Measurements from ENCODE around the gene TBC1D7. TPM values are rescaled to one million over a fixed set of nuclear protein-coding genes. Genes with fewer than 3 reads are reported as not detected.

The TBC1D7 gene
- total and polyA plus RNA-seq, 10 of the 15 experiments (the other 5 are each of a cell fraction or from before 2014, with no cell fraction given) = 20.1 to 65.9 (median 31.3) TPM

GRCh38 chr6:13355999-13356785 is 27.9 kb upstream of the TBC1D7 start (continued):
- TF ChIP-seq, protein P1, sequence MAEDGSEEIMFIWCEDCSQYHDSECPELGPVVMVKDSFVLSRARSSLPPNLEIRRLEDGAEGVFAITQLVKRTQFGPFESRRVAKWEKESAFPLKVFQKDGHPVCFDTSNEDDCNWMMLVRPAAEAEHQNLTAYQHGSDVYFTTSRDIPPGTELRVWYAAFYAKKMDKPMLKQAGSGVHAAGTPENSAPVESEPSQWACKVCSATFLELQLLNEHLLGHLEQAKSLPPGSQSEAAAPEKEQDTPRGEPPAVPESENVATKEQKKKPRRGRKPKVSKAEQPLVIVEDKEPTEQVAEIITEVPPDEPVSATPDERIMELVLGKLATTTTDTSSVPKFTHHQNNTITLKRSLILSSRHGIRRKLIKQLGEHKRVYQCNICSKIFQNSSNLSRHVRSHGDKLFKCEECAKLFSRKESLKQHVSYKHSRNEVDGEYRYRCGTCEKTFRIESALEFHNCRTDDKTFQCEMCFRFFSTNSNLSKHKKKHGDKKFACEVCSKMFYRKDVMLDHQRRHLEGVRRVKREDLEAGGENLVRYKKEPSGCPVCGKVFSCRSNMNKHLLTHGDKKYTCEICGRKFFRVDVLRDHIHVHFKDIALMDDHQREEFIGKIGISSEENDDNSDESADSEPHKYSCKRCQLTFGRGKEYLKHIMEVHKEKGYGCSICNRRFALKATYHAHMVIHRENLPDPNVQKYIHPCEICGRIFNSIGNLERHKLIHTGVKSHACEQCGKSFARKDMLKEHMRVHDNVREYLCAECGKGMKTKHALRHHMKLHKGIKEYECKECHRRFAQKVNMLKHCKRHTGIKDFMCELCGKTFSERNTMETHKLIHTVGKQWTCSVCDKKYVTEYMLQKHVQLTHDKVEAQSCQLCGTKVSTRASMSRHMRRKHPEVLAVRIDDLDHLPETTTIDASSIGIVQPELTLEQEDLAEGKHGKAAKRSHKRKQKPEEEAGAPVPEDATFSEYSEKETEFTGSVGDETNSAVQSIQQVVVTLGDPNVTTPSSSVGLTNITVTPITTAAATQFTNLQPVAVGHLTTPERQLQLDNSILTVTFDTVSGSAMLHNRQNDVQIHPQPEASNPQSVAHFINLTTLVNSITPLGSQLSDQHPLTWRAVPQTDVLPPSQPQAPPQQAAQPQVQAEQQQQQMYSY (CRISPR knock-in tag; IDR thresholded peaks at IDR 0.05) = no peak
- peak; percentile 57; the same call in 1 of the 2 replicates for TF ChIP-seq CREM (IDR thresholded peaks at IDR 0.05; ENCODE audit: low read depth)
- no peak for TF ChIP-seq RB1 (IDR thresholded peaks at IDR 0.05; ENCODE audit: borderline replicate concordance)
- TF ChIP-seq, protein P2, sequence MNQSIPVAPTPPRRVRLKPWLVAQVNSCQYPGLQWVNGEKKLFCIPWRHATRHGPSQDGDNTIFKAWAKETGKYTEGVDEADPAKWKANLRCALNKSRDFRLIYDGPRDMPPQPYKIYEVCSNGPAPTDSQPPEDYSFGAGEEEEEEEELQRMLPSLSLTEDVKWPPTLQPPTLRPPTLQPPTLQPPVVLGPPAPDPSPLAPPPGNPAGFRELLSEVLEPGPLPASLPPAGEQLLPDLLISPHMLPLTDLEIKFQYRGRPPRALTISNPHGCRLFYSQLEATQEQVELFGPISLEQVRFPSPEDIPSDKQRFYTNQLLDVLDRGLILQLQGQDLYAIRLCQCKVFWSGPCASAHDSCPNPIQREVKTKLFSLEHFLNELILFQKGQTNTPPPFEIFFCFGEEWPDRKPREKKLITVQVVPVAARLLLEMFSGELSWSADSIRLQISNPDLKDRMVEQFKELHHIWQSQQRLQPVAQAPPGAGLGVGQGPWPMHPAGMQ (IDR thresholded peaks at IDR 0.05; ENCODE audit: borderline replicate concordance) = no peak
- no peak; the same call in 1 of the 2 replicates for TF ChIP-seq CHD2 (IDR thresholded peaks at IDR 0.05; ENCODE audit: borderline replicate concordance, low read depth, low read length)
- no peak for TF ChIP-seq SIX5 (IDR thresholded peaks at IDR 0.05; ENCODE audit: low read depth, low read length, severe bottlenecking)
- TF ChIP-seq STAT3 (IDR thresholded peaks at IDR 0.05; ENCODE audit: low read depth, low read length) = no peak; the same call in 1 of the 2 replicates
- TF ChIP-seq SREBF1 (IDR thresholded peaks at IDR 0.05; ENCODE audit: low read length) = no peak
- no peak for TF ChIP-seq POLR2AphosphoS2 (IDR thresholded peaks at IDR 0.05; ENCODE audit: low read depth, low read length)
- no peak for TF ChIP-seq NFXL1 (IDR thresholded peaks at IDR 0.05; ENCODE audit: borderline replicate concordance)
- TF ChIP-seq, protein P3, sequence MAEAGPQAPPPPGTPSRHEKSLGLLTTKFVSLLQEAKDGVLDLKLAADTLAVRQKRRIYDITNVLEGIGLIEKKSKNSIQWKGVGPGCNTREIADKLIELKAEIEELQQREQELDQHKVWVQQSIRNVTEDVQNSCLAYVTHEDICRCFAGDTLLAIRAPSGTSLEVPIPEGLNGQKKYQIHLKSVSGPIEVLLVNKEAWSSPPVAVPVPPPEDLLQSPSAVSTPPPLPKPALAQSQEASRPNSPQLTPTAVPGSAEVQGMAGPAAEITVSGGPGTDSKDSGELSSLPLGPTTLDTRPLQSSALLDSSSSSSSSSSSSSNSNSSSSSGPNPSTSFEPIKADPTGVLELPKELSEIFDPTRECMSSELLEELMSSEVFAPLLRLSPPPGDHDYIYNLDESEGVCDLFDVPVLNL (IDR thresholded peaks at IDR 0.05; ENCODE audit: low read depth, low read length) = no peak
- peak in 1 of 2 experiments; percentile 40; a peak in 1 of 4 replicates for TF ChIP-seq CEBPB (IDR thresholded peaks at IDR 0.05; ENCODE audit: borderline replicate concordance in 1 of 2, low read depth in 2 of 2, low read length in 2 of 2)
- peak; percentile 77; the same call in 1 of the 2 replicates for TF ChIP-seq ATF2 (IDR thresholded peaks at IDR 0.05; ENCODE audit: low read length)
- no peak for TF ChIP-seq SUPT20H (IDR thresholded peaks at IDR 0.05; ENCODE audit: borderline replicate concordance, control insufficient read depth, low read depth, low read length)
- TF ChIP-seq SREBF2 (IDR thresholded peaks at IDR 0.05; ENCODE audit: low read length) = no peak
- TF ChIP-seq ZNF274 (IDR thresholded peaks at IDR 0.05; ENCODE audit: insufficient read depth, insufficient read length) = no peak
- no peak for TF ChIP-seq IRF3 (IDR thresholded peaks at IDR 0.05)
- no peak; the same call in 1 of the 2 replicates for TF ChIP-seq RAD51 (IDR thresholded peaks at IDR 0.05)
- TF ChIP-seq, protein P4, sequence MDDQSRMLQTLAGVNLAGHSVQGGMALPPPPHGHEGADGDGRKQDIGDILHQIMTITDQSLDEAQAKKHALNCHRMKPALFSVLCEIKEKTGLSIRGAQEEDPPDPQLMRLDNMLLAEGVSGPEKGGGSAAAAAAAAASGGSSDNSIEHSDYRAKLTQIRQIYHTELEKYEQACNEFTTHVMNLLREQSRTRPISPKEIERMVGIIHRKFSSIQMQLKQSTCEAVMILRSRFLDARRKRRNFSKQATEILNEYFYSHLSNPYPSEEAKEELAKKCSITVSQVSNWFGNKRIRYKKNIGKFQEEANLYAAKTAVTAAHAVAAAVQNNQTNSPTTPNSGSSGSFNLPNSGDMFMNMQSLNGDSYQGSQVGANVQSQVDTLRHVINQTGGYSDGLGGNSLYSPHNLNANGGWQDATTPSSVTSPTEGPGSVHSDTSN (IDR thresholded peaks at IDR 0.05; ENCODE audit: insufficient replicate concordance, low read depth, low read length) = no peak

Measured in GM12878 (cell line).